ENCODE measurements around the gene TRIM14.

Gene TRIM14

GRCh38 chr9:98087420-98088354 lies 31.3 kb downstream of the TRIM14 start:
- DNase-seq, result peak; percentile 39
- H3K27me3 ChIP-seq (replicated peaks), result no peaks in the 10 kb centered on the region
- in situ Hi-C loops (cut with HindIII; ENCODE audit: low pct_ligation_motif_present, low sequenced_read_pairs), result no loop called here
- H3K36me3 ChIP-seq (replicated peaks), result peaks cover 21% of the 10 kb centered on the region
- H3K4me3 ChIP-seq (ENCODE audit: low read depth, low read length), result peak overlapping the region; percentile 41
- peak; percentile 19 for TF ChIP-seq CTCF (IDR thresholded peaks at IDR 0.05; ENCODE audit: low read depth, low read length, missing control alignments)
- H3K27ac ChIP-seq, result no peak overlapping the region

- Histone ChIP-seq H3K36me3 (replicated peaks) (peaks cover 33% of the 10 kb centered on the region), H3K27ac (no peak overlapping the region), H3K27me3 (replicated peaks) (no peaks in the 10 kb centered on the region), H3K4me3 (ENCODE audit: low read depth, low read length) (no peak overlapping the region)
- DNase-seq, result no peak
- in situ Hi-C loops (cut with HindIII; ENCODE audit: low pct_ligation_motif_present, low sequenced_read_pairs), result no loop called here
- TF ChIP-seq CTCF (IDR thresholded peaks at IDR 0.05; ENCODE audit: low read depth, low read length, missing control alignments), result no peak
These were observed 32.6 kb downstream of the TRIM14 start for GRCh38 chr9:98086461-98086860.

GRCh38 chr9:98085944-98086343 lies 33.1 kb downstream of the TRIM14 start:
- no peak for TF ChIP-seq CTCF (IDR thresholded peaks at IDR 0.05; ENCODE audit: low read depth, low read length, missing control alignments)
- in situ Hi-C loops (cut with HindIII; ENCODE audit: low pct_ligation_motif_present, low sequenced_read_pairs), result no loop called here
- H3K27me3 ChIP-seq (replicated peaks), result no peaks in the 10 kb centered on the region
- no peak for DNase-seq
- no peak overlapping the region for H3K27ac ChIP-seq
- H3K4me3 ChIP-seq (ENCODE audit: low read depth, low read length), result no peak overlapping the region
- peaks cover 38% of the 10 kb centered on the region for H3K36me3 ChIP-seq (replicated peaks)

- H3K27me3 ChIP-seq (replicated peaks), result no peaks in the 10 kb centered on the region
- DNase-seq, result no peak
- in situ Hi-C loops (cut with HindIII; ENCODE audit: low pct_ligation_motif_present, low sequenced_read_pairs), result no loop called here
- H3K36me3 ChIP-seq (replicated peaks), result peaks cover 47% of the 10 kb centered on the region
- TF ChIP-seq CTCF (IDR thresholded peaks at IDR 0.05; ENCODE audit: low read depth, low read length, missing control alignments), result no peak
- no peak overlapping the region for H3K4me3 ChIP-seq (ENCODE audit: low read depth, low read length)
- H3K27ac ChIP-seq, result no peak overlapping the region
These were observed 34.0 kb downstream of the TRIM14 start for GRCh38 chr9:98085058-98085457.

- no peak for TF ChIP-seq CTCF (IDR thresholded peaks at IDR 0.05; ENCODE audit: low read depth, low read length, missing control alignments)
- Histone ChIP-seq H3K36me3 (replicated peaks) (peaks cover 51% of the 10 kb centered on the region), H3K27ac (no peak overlapping the region), H3K4me3 (ENCODE audit: low read depth, low read length) (no peak overlapping the region), H3K27me3 (replicated peaks) (no peaks in the 10 kb centered on the region)
- in situ Hi-C loops (cut with HindIII; ENCODE audit: low pct_ligation_motif_present, low sequenced_read_pairs), result no loop called here
- DNase-seq, result no peak
These were observed 34.6 kb downstream of the TRIM14 start for GRCh38 chr9:98084396-98084795.
